Endothelial cell of umbilical vein (primary cell): ENCODE results near the gene SEZ6L. TPM values are rescaled to one million over a fixed set of nuclear protein-coding genes. Genes with fewer than 3 reads are reported as not detected.

Source experiments
- BruUV-seq: library from RNA; stranded (reverse); fragments of 400-500 nt; replicated peaks from 2 replicates; lab custom pipeline; 2021; lab: Mats Ljungman, UMichigan
- CTCF ChIA-PET: fragments of 300-600, 350-600 bp; sonication (Branson Sonifier 250); formaldehyde crosslinking; loops from one replicate; lab custom pipeline; 2021; ENCODE audit warnings: antibody characterized with exemption, inconsistent platforms; lab: Charles Lee
- POLR2A ChIA-PET: fragments of 300-600, 350-600 bp; sonication (Branson Sonifier 250); formaldehyde crosslinking; loops from one replicate; lab custom pipeline; 2021; ENCODE audit warnings: antibody characterized with exemption, inconsistent platforms; lab: Charles Lee
- DNase-seq: peaks from one replicate; pipeline ENCODE4 v3.0.0-alpha.2; 2011; ENCODE audit warnings: low read depth, low spot score
- FAIRE-seq: peaks from 2 replicates; lab custom pipeline; 2011; peaks lifted over from hg19 to GRCh38; lab: Jason Lieb, UNC
- H2AFZ ChIP-seq: 2 replicates; pipeline ENCODE4 v1.6.0; 2012; ENCODE audit warnings: low read depth, low read length, control low read depth, inconsistent platforms
- H3K27ac ChIP-seq: 2 replicates; pipeline ENCODE4 v1.5.1; 2011; ENCODE audit warnings: low read depth, mild to moderate bottlenecking, control low read depth, low read length, moderate library complexity; ENCODE audit not compliant: insufficient read depth
- H3K27me3 ChIP-seq, 2 experiments: 2 replicates each; pipeline versions ENCODE4 v1.6.0 to v1.6.1; 2011; ENCODE audit warnings: low read length in 2 of 2, mixed read lengths in 1 of 2; ENCODE audit not compliant: control insufficient read depth in 2 of 2, insufficient read depth in 2 of 2
- H3K36me3 ChIP-seq, 2 experiments: 2 replicates in 1 of 2; 3 replicates in 1 of 2; pipeline ENCODE4 v1.5.1; 2011; ENCODE audit warnings: low read length in 2 of 2, mild to moderate bottlenecking in 1 of 2, moderate library complexity in 1 of 2; ENCODE audit not compliant: control insufficient read depth in 2 of 2, insufficient read depth in 2 of 2; ENCODE audit errors: extremely low read depth in 1 of 2
- H3K4me1 ChIP-seq: 3 replicates; pipeline ENCODE4 v1.5.1; 2011; ENCODE audit warnings: mild to moderate bottlenecking, low read length; ENCODE audit not compliant: control insufficient read depth, insufficient read depth; ENCODE audit errors: extremely low read depth
- H3K4me2 ChIP-seq: 2 replicates; pipeline ENCODE4 v1.6.1; 2011; ENCODE audit warnings: low read length, control low read depth, mixed read lengths; ENCODE audit not compliant: insufficient read depth
- H3K4me3 ChIP-seq, 3 experiments: fragments of 200-600 bp in 1 of 3; sonication (generic), shearing (Covaris generic) in 1 of 3; replicated peaks in 1 of 3; 2 replicates each; pipeline ENCODE4 v1.5.1; 2011 to 2016; ENCODE audit warnings: control low read depth in 3 of 3, low read length in 3 of 3, mild to moderate bottlenecking in 2 of 3, inconsistent platforms in 1 of 3, low read depth in 1 of 3, moderate library complexity in 1 of 3; ENCODE audit not compliant: insufficient read depth in 1 of 3
- H3K79me2 ChIP-seq: 2 replicates; pipeline ENCODE4 v1.6.0; 2012; ENCODE audit warnings: low read length, inconsistent platforms; ENCODE audit not compliant: control insufficient read depth, insufficient read depth
- H3K9ac ChIP-seq: replicated peaks from 2 replicates; pipeline ENCODE3; 2011; ENCODE audit warnings: low read length, control low read depth; ENCODE audit not compliant: insufficient read depth; ENCODE audit errors: extremely low read depth
- H3K9me1 ChIP-seq: replicated peaks from 3 replicates; pipeline ENCODE4 v1.6.0; 2011; ENCODE audit warnings: mild to moderate bottlenecking, low read length; ENCODE audit not compliant: control insufficient read depth, insufficient read depth; ENCODE audit errors: extremely low read depth
- H3K9me3 ChIP-seq: replicated peaks from 2 replicates; pipeline ENCODE4 v1.5.1; 2012; ENCODE audit warnings: low read length, inconsistent platforms; ENCODE audit not compliant: control insufficient read depth, insufficient read depth
- H4K20me1 ChIP-seq: replicated peaks from 2 replicates; pipeline ENCODE3; 2011; ENCODE audit warnings: mild to moderate bottlenecking, low read length; ENCODE audit not compliant: control insufficient read depth, insufficient read depth; ENCODE audit errors: extremely low read depth
- EZH2 ChIP-seq: IDR thresholded peaks from 2 replicates; pipeline ENCODE4 v1.6.1; 2012; ENCODE audit warnings: borderline replicate concordance, low read depth, mild to moderate bottlenecking, moderate library complexity, low read length, inconsistent platforms; ENCODE audit not compliant: severe bottlenecking
- FOS ChIP-seq: IDR thresholded peaks from 2 replicates; pipeline ENCODE4 v1.6.1; 2011; ENCODE audit warnings: mild to moderate bottlenecking, low read length, moderate library complexity, borderline replicate concordance; ENCODE audit not compliant: insufficient read depth
- GATA2 ChIP-seq: IDR thresholded peaks from 2 replicates; pipeline ENCODE4 v1.7.0; 2011; ENCODE audit warnings: low read depth, mild to moderate bottlenecking, moderate library complexity, mixed read lengths, low read length; ENCODE audit not compliant: insufficient read length, insufficient read depth
- JUN ChIP-seq: IDR thresholded peaks from 2 replicates; pipeline ENCODE4 v1.6.1; 2011; ENCODE audit warnings: borderline replicate concordance, low read depth; ENCODE audit not compliant: insufficient read length, insufficient read depth
- MAX ChIP-seq: IDR thresholded peaks from 2 replicates; pipeline ENCODE4 v1.6.1; 2011; ENCODE audit not compliant: insufficient read depth, insufficient read length
- MYC ChIP-seq: IDR thresholded peaks from one replicate; pipeline ENCODE4 v1.6.1; 2011; ENCODE audit warnings: mild to moderate bottlenecking, low read depth, low read length
- POLR2A ChIP-seq: IDR thresholded peaks from 2 replicates; pipeline ENCODE4 v1.6.1; 2012; ENCODE audit warnings: low read depth, mild to moderate bottlenecking, control low read depth, low read length
- POLR2AphosphoS5 ChIP-seq: IDR thresholded peaks from 2 replicates; pipeline ENCODE4 v1.6.1; 2012; ENCODE audit warnings: low read depth, mild to moderate bottlenecking, control low read depth, low read length, moderate library complexity; ENCODE audit not compliant: insufficient read depth
- dilution Hi-C: fragments of 300-500 bp; cut with MboI; formaldehyde crosslinking; loops from one replicate; pipeline ENCODE4 v1.15.0; 2019; ENCODE audit warnings: low sequenced_read_pairs; ENCODE audit not compliant: extremely low pct_ligation_motif_present
- intact Hi-C: fragments of 100-400 bp; cut with micrococcal nuclease; formaldehyde crosslinking; loops from one replicate; pipeline ENCODE4 v1.10.0; 2022
- polyA plus RNA-seq, 4 experiments: library from polyadenylated mRNA; depleted of rRNA in 3 of 4; stranded (reverse) in 3 of 4; unstranded in 1 of 4; fragments of >200 nt; gene quantifications; 2 replicates each; pipeline versions ENCODE4 v1.2.1 to v1.2.3, GENCODE V29; 2011 to 2012; ENCODE audit warnings: missing spikeins in 1 of 4
- total RNA-seq: library from RNA; stranded (reverse); gene quantifications from 2 replicates; pipeline ENCODE4 v1.2.3, GENCODE V29; 2021
- TF ChIP-seq, protein P1 (sequence below), 2 donors: IDR thresholded peaks; 1 replicate in 1 of 2; 2 replicates in 1 of 2; pipeline ENCODE4 v1.5.1; 2011; ENCODE audit warnings: low read length in 2 of 2, mild to moderate bottlenecking in 2 of 2, moderate library complexity in 2 of 2, control low read depth in 1 of 2, inconsistent platforms in 1 of 2, low read depth in 1 of 2; ENCODE audit not compliant: insufficient read depth in 1 of 2; ENCODE audit errors: extremely low read depth in 1 of 2

The SEZ6L gene
- total and polyA plus RNA-seq, 2 donors (not counting 3 experiments of a cell fraction or from before 2014, with no cell fraction given) = not detected

DNA sequence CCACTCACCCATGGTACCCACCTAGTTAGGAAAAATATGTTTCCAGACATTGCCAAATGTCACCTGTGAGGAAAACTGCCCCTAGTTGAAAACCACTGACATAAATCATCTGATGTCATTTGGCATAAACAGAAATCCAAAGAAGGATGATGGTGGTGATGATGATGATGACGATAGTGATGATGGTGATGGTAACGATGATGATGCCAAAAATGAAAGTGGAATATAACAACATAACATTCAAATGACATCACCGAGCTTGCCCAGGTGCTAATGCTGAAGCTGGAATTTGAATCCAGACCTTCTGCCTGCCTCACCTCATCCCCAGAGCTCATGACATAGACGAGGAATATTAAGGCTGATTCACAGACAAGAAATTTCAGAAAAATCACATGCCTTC is 167.5 kb downstream of the SEZ6L start:
- Histone ChIP-seq H3K9me3 (no peaks in the 10 kb centered on the region), H3K27me3 (no peaks in the 10 kb centered on the region), H4K20me1 (no peaks in the 10 kb centered on the region), H3K4me2 (no peak overlapping the region), H3K9ac (no peak overlapping the region), H3K36me3 (no peaks in the 10 kb centered on the region), H3K79me2 (no peaks in the 10 kb centered on the region), H3K27ac (no peak overlapping the region), H3K4me1 (no peaks in the 10 kb centered on the region), H3K4me3 (no peak overlapping the region), H2AFZ (no peak overlapping the region), H3K9me1 (no peaks in the 10 kb centered on the region)
- DNase-seq = no peak
- no TSS peak for BruUV-seq
- intact Hi-C loops (no loop called here), dilution Hi-C loops (no loop called here)
- ChIA-PET POLR2A (no interaction called here), CTCF (no interaction called here)
- TF ChIP-seq JUN (no peak), POLR2AphosphoS5 (no peak), FOS (no peak), GATA2 (no peak), MYC (no peak), MAX (no peak), POLR2A (no peak), EZH2 (no peak)
- TF ChIP-seq, protein P1, sequence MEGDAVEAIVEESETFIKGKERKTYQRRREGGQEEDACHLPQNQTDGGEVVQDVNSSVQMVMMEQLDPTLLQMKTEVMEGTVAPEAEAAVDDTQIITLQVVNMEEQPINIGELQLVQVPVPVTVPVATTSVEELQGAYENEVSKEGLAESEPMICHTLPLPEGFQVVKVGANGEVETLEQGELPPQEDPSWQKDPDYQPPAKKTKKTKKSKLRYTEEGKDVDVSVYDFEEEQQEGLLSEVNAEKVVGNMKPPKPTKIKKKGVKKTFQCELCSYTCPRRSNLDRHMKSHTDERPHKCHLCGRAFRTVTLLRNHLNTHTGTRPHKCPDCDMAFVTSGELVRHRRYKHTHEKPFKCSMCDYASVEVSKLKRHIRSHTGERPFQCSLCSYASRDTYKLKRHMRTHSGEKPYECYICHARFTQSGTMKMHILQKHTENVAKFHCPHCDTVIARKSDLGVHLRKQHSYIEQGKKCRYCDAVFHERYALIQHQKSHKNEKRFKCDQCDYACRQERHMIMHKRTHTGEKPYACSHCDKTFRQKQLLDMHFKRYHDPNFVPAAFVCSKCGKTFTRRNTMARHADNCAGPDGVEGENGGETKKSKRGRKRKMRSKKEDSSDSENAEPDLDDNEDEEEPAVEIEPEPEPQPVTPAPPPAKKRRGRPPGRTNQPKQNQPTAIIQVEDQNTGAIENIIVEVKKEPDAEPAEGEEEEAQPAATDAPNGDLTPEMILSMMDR (IDR thresholded peaks at IDR 0.05; ENCODE audit: extremely low read depth in 1 of 2, insufficient read depth in 1 of 2, low read depth in 1 of 2, low read length in 2 of 2) = no peak
- FAIRE-seq = no peak
